SU-DHL-6 (cell line): ENCODE results near the gene TCAF1.

ENCODE experiments used
- H2AFZ ChIP-seq: fragments of 200-600 bp; sonication (generic); 2 replicates; pipeline ENCODE4 v1.6.1; 2014; ENCODE audit warnings: low read depth, mild to moderate bottlenecking, moderate library complexity, mixed read lengths, antibody characterized with exemption, low read length; ENCODE audit not compliant: severe bottlenecking
- H3F3A ChIP-seq: fragments of 200-600 bp; shearing (Covaris generic); 2 replicates; pipeline ENCODE4 v1.6.0; 2016; ENCODE audit warnings: antibody characterized with exemption, mild to moderate bottlenecking; ENCODE audit not compliant: insufficient read depth
- H3K27ac ChIP-seq: fragments of 200-600 bp; sonication (generic); 2 replicates; pipeline ENCODE4 v1.5.1; 2016; ENCODE audit warnings: low read depth, mild to moderate bottlenecking, low read length, moderate library complexity, mixed read lengths
- H3K27me3 ChIP-seq: fragments of 200-600 bp; sonication (generic), shearing (Covaris generic); 2 replicates; pipeline ENCODE4 v1.6.0; 2014; ENCODE audit warnings: mild to moderate bottlenecking, low read length
- H3K36me3 ChIP-seq: fragments of 200-600 bp; sonication (generic); 2 replicates; pipeline ENCODE4 v1.6.1; 2014; ENCODE audit warnings: mild to moderate bottlenecking, low read length, mixed read lengths
- H3K4me2 ChIP-seq: fragments of 300-600, 200-600 bp; shearing (Covaris generic), sonication (generic); 2 replicates; pipeline ENCODE4 v1.6.0; 2014; ENCODE audit warnings: low read length, low read depth, mild to moderate bottlenecking; ENCODE audit not compliant: poor library complexity, severe bottlenecking
- H3K4me3 ChIP-seq: fragments of 200-600 bp; sonication (generic); 2 replicates; pipeline ENCODE4 v1.5.1; 2014; ENCODE audit warnings: antibody characterized with exemption, low read length, mild to moderate bottlenecking, mixed read lengths; ENCODE audit not compliant: insufficient read depth, poor library complexity, severe bottlenecking
- H3K79me2 ChIP-seq: fragments of 200-600 bp; sonication (generic); 2 replicates; pipeline ENCODE4 v1.6.1; 2014; ENCODE audit warnings: mild to moderate bottlenecking, low read length, moderate library complexity; ENCODE audit not compliant: insufficient read depth
- H3K9ac ChIP-seq: fragments of 200-600 bp; sonication (generic); 2 replicates; pipeline ENCODE4 v1.7.0; 2014; ENCODE audit warnings: mild to moderate bottlenecking, low read length
- H3K9me2 ChIP-seq: fragments of 200-600 bp; sonication (generic); replicated peaks from 2 replicates; pipeline ENCODE4 v1.6.1; 2014; ENCODE audit warnings: low read length; ENCODE audit not compliant: insufficient read depth
- H3K9me3 ChIP-seq: fragments of 200-600 bp; sonication (generic); 2 replicates; pipeline ENCODE4 v1.6.1; 2014; ENCODE audit warnings: low read length, mixed read lengths; ENCODE audit not compliant: insufficient read depth
- H4K20me1 ChIP-seq: fragments of 200-600 bp; sonication (generic); 2 replicates; pipeline ENCODE4 v1.6.1; 2014; ENCODE audit warnings: low read depth, mild to moderate bottlenecking, antibody characterized with exemption, low read length, moderate library complexity, mixed read lengths
- CTCF ChIP-seq: fragments of 200-600 bp; sonication (generic); IDR thresholded peaks from one replicate; pipeline ENCODE4 v1.5.1; 2017; ENCODE audit warnings: antibody characterized with exemption, mild to moderate bottlenecking, low read length, moderate library complexity; ENCODE audit not compliant: insufficient read depth, poor library complexity, severe bottlenecking
- EZH2phosphoT487 ChIP-seq: fragments of 200-600 bp; sonication (generic), shearing (Covaris generic); conservative IDR thresholded peaks from 2 replicates; pipeline ENCODE4 v1.6.1; 2018; ENCODE audit warnings: mild to moderate bottlenecking, antibody characterized with exemption, low read length, moderate library complexity, mixed read lengths

The TCAF1 gene

GRCh38 chr7:143945423-143945822 lies 43.4 kb upstream of the TCAF1 start:
- Histone ChIP-seq H3K27ac (no peak overlapping the region), H3F3A (no peaks in the 10 kb centered on the region), H3K9me3 (no peaks in the 10 kb centered on the region), H4K20me1 (no peaks in the 10 kb centered on the region), H3K4me2 (no peak overlapping the region), H3K9me2 (no peaks in the 10 kb centered on the region), H3K27me3 (no peaks in the 10 kb centered on the region), H2AFZ (no peak overlapping the region), H3K4me3 (no peak overlapping the region), H3K36me3 (no peaks in the 10 kb centered on the region), H3K9ac (no peak overlapping the region), H3K79me2 (no peaks in the 10 kb centered on the region)
- TF ChIP-seq CTCF (no peak), EZH2phosphoT487 (no peak)

DNA sequence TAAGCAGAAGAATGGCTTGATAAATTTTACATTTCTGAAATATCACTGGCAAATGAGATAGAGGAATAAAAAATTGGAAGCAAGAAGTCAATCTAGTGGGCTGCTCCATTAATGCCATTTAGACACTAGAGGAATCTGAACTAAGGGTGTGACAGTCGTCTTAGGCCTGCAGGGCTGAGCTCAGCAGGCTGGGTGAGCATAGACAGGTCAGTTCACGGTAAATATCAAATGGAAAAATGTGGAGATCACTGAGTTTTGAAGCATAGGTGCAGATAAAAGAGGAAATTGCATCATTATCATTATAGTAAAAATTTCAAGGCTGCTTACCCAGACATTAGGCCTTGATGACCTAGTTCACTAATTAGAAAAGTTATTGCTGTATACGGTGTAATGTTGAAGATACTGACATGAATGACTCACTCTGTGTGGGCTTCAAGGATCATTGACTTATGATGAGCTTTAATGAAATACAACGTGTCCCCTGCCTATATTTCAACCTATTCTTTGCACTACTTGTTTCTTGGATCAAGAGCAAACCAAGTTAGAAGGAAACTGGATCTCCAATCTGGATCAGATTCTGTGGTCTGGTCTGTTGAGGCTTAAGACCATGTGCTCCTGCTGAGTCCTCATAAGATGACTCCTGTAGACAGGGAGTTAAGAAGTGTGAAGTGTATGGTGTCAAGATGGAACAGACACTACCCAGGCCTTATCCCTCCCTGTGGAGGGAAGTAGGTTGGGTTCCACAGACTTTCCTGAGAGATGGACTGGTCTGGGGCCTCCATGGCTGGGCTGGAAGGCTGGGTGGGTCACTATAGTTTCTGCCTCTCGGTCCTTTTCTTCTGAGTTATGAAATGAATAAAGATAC lies 36.6 kb upstream of the TCAF1 start:
- H3F3A ChIP-seq: no peaks in the 10 kb centered on the region
- TF ChIP-seq CTCF (no peak), EZH2phosphoT487 (no peak)
- no peak overlapping the region for H3K9ac ChIP-seq
- H3K4me2 ChIP-seq: no peak overlapping the region
- no peaks in the 10 kb centered on the region for H4K20me1 ChIP-seq
- no peaks in the 10 kb centered on the region for H3K79me2 ChIP-seq
- H3K27ac ChIP-seq: no peak overlapping the region
- H3K9me2 ChIP-seq: no peaks in the 10 kb centered on the region
- H3K4me3 ChIP-seq: no peak overlapping the region
- no peak overlapping the region for H2AFZ ChIP-seq
- H3K9me3 ChIP-seq: no peaks in the 10 kb centered on the region
- no peaks in the 10 kb centered on the region for H3K27me3 ChIP-seq
- H3K36me3 ChIP-seq: no peaks in the 10 kb centered on the region

GRCh38 chr7:143936087-143937009 lies 34.4 kb upstream of the TCAF1 start:
- Histone ChIP-seq H3K9ac (no peak overlapping the region), H2AFZ (no peak overlapping the region), H4K20me1 (no peaks in the 10 kb centered on the region), H3F3A (no peaks in the 10 kb centered on the region), H3K27me3 (no peaks in the 10 kb centered on the region), H3K4me3 (no peak overlapping the region), H3K79me2 (no peaks in the 10 kb centered on the region), H3K36me3 (no peaks in the 10 kb centered on the region), H3K9me2 (no peaks in the 10 kb centered on the region), H3K4me2 (no peak overlapping the region), H3K27ac (no peak overlapping the region), H3K9me3 (no peaks in the 10 kb centered on the region)
- no peak for TF ChIP-seq EZH2phosphoT487
- no peak for TF ChIP-seq CTCF
